CD14-positive monocyte (primary cell): Measurements from ENCODE around the gene PGR. TPM values are rescaled to one million over a fixed set of nuclear protein-coding genes. Genes with fewer than 3 reads are reported as not detected.

ENCODE experiments used
- DNase-seq, 3 donors: peaks; one replicate each; pipeline ENCODE4 v3.0.0-alpha.2; 2011 to 2022
- H2AFZ ChIP-seq: 2 replicates; pipeline ENCODE4 v1.6.0; 2012; ENCODE audit warnings: mild to moderate bottlenecking, low read depth, low read length, inconsistent platforms; ENCODE audit not compliant: insufficient read depth, poor library complexity, severe bottlenecking
- H3K27ac ChIP-seq, 2 donors: 1 replicate in 1 of 2; 2 replicates in 1 of 2; pipeline ENCODE4 v1.5.1; 2012 to 2013; ENCODE audit warnings: low read length in 2 of 2, control low read depth in 1 of 2, inconsistent platforms in 1 of 2, low read depth in 1 of 2, mild to moderate bottlenecking in 1 of 2
- H3K27me3 ChIP-seq, 2 donors: one replicate each; pipeline versions ENCODE4 v1.6.0 to v1.6.1; 2011 to 2013; ENCODE audit warnings: low read length in 2 of 2; ENCODE audit not compliant: control insufficient read depth in 2 of 2, insufficient read depth in 2 of 2
- H3K36me3 ChIP-seq, 2 donors: replicated peaks in 1 of 2; 1 replicate in 1 of 2; 2 replicates in 1 of 2; pipeline versions ENCODE4 v1.5.1 to v1.6.1; 2012 to 2013; ENCODE audit warnings: low read length in 2 of 2, control low read depth in 1 of 2, inconsistent platforms in 1 of 2, mild to moderate bottlenecking in 1 of 2; ENCODE audit not compliant: insufficient read depth in 2 of 2, control insufficient read depth in 1 of 2
- H3K4me1 ChIP-seq, 2 donors: 1 replicate in 1 of 2; 2 replicates in 1 of 2; pipeline versions ENCODE4 v1.5.1 to v1.6.1; 2012 to 2013; ENCODE audit warnings: low read length in 2 of 2, control low read depth in 1 of 2, inconsistent platforms in 1 of 2, mild to moderate bottlenecking in 1 of 2, moderate library complexity in 1 of 2; ENCODE audit not compliant: insufficient read depth in 2 of 2, control insufficient read depth in 1 of 2
- H3K4me2 ChIP-seq: replicated peaks from 2 replicates; pipeline ENCODE3; 2012; ENCODE audit warnings: low read length, moderate library complexity, mild to moderate bottlenecking; ENCODE audit not compliant: poor library complexity, severe bottlenecking; ENCODE audit errors: extremely low read depth
- H3K4me3 ChIP-seq, 3 experiments: fragments of 200-600 bp in 1 of 3; sonication (generic) in 1 of 3; replicated peaks in 1 of 3; 1 replicate in 2 of 3; 2 replicates in 1 of 3; pipeline ENCODE4 v1.5.1; 2011 to 2013; ENCODE audit warnings: low read length in 3 of 3, mild to moderate bottlenecking in 3 of 3, control low read depth in 2 of 3, low read depth in 2 of 3, inconsistent platforms in 1 of 3, moderate library complexity in 1 of 3
- H3K79me2 ChIP-seq: 2 replicates; pipeline ENCODE4 v1.6.0; 2012; ENCODE audit warnings: mild to moderate bottlenecking, control low read depth, inconsistent platforms, low read length, moderate library complexity; ENCODE audit not compliant: insufficient read depth
- H3K9ac ChIP-seq: 2 replicates; pipeline ENCODE4 v1.6.0; 2017; ENCODE audit warnings: low read length, mild to moderate bottlenecking; ENCODE audit not compliant: insufficient read depth, poor library complexity, severe bottlenecking
- H3K9me3 ChIP-seq, 2 donors: replicated peaks in 1 of 2; 1 replicate in 1 of 2; 2 replicates in 1 of 2; pipeline versions ENCODE4 v1.5.1 to v1.6.1; 2012 to 2013; ENCODE audit warnings: low read length in 2 of 2, control low read depth in 1 of 2; ENCODE audit not compliant: control insufficient read depth in 1 of 2, insufficient read depth in 1 of 2
- H4K20me1 ChIP-seq: 2 replicates; pipeline ENCODE4 v1.6.0; 2012; ENCODE audit warnings: mild to moderate bottlenecking, low read length, control low read depth, moderate library complexity; ENCODE audit not compliant: insufficient read depth
- H3K27ac Mint-ChIP-seq, 7 donors: one replicate each; pipeline ENCODE4 v1.8.0; 2020; ENCODE audit warnings: mild to moderate bottlenecking in 7 of 7, mixed read lengths in 7 of 7, moderate library complexity in 6 of 7, inconsistent platforms in 2 of 7
- H3K27me3 Mint-ChIP-seq, 3 donors: one replicate each; pipeline ENCODE4 v1.8.0; 2021 to 2022; ENCODE audit warnings: low read depth in 3 of 3, mild to moderate bottlenecking in 3 of 3, mixed read lengths in 3 of 3, moderate library complexity in 3 of 3, inconsistent platforms in 1 of 3
- H3K36me3 Mint-ChIP-seq, 2 donors: one replicate each; pipeline ENCODE4 v1.8.0; 2020; ENCODE audit warnings: mixed read lengths in 2 of 2, inconsistent platforms in 1 of 2, mild to moderate bottlenecking in 1 of 2
- H3K4me1 Mint-ChIP-seq: one replicate; pipeline ENCODE4 v1.8.0; 2020; ENCODE audit warnings: mild to moderate bottlenecking, mixed read lengths
- H3K4me3 Mint-ChIP-seq, 2 donors: one replicate each; pipeline ENCODE4 v1.8.0; 2020; ENCODE audit warnings: mild to moderate bottlenecking in 2 of 2, mixed read lengths in 2 of 2, moderate library complexity in 1 of 2
- H3K9me3 Mint-ChIP-seq, 7 donors: one replicate each; pipeline ENCODE4 v1.8.0; 2020 to 2022; ENCODE audit warnings: mixed read lengths in 7 of 7, mild to moderate bottlenecking in 6 of 7, moderate library complexity in 6 of 7, inconsistent platforms in 2 of 7
- CTCF ChIP-seq: fragments of 200-600 bp; IDR thresholded peaks from one replicate; pipeline ENCODE4 v1.8.0; 2022; ENCODE audit warnings: antibody characterized with exemption, mild to moderate bottlenecking
- WGBS: methylation state at CpG from one replicate; pipeline ENCODE4 v1.1.5; 2013; ENCODE audit warnings: missing lambda C conversion rate; ENCODE audit not compliant: insufficient coverage; 5-methylcytosine and 5-hydroxymethylcytosine counted together
- intact Hi-C, 2 donors: fragments of 100-400 bp; cut with micrococcal nuclease; formaldehyde crosslinking; loops; one replicate each; pipeline versions ENCODE4 v1.15.0 to v1.15.1; 2023
- polyA plus RNA-seq, 3 donors: library from polyadenylated mRNA; depleted of rRNA in 1 of 3; unstranded in 2 of 3; stranded (reverse) in 1 of 3; fragments of 300-500 nt in 2 of 3; fragments of >200 nt in 1 of 3; fragmentation: Illumina TruSeq in 2 of 3; gene quantifications; 1 replicate in 2 of 3; 2 replicates in 1 of 3; pipeline ENCODE4 v1.2.3, GENCODE V29; 2012 to 2021

Gene PGR
- polyA plus RNA-seq, 3 donors: not detected

- H3K4me3 ChIP-seq: no peak overlapping the region
- WGBS: no CpG with 5 or more reads among the region's 1 CpG
- no peak for DNase-seq
- no peak overlapping the region for H2AFZ ChIP-seq
- Mint-ChIP-seq H3K4me1 (no peaks in the 10 kb centered on the region), H3K9me3 (peaks cover 0 to 6% (median 0%) of the 10 kb centered on the region in 7 donors), H3K27me3 (no peaks in the 10 kb centered on the region), H3K36me3 (no peaks in the 10 kb centered on the region), H3K4me3 (no peak overlapping the region), H3K27ac (no peak overlapping the region)
- no peak overlapping the region for H3K9ac ChIP-seq
- H3K27me3 ChIP-seq: no peaks in the 10 kb centered on the region
- no peaks in the 10 kb centered on the region for H3K79me2 ChIP-seq
- H3K36me3 ChIP-seq: no peaks in the 10 kb centered on the region
- TF ChIP-seq CTCF: no peak
- H3K4me2 ChIP-seq: no peak overlapping the region
- H4K20me1 ChIP-seq: no peaks in the 10 kb centered on the region
- no peaks in the 10 kb centered on the region for H3K4me1 ChIP-seq
- no peaks in the 10 kb centered on the region for H3K9me3 ChIP-seq
- intact Hi-C loops: no loop called here
- H3K27ac ChIP-seq: no peak overlapping the region
These were observed 138.7 kb downstream of the PGR start for GRCh38 chr11:100990931-100991330.

DNA sequence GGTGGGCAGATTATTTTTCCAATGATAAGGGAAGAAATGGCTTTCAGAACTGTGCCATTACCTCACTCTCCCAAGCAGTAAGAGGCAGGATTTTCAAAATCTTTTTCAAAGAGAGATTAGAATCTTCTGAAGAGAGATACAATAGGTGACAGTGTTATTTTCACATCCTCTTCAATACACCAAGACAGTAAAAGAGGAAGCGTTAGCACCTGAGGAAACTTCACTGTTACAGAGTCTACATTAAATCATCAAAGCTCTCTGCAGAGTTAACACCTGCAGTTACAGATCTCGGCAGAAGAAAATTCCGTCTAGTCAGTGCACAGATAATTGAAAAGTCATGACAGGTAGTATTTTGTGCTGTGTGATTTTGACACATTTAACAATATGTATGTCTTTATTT, 144.9 kb downstream of the PGR start:
- H3K4me3 Mint-ChIP-seq: no peak overlapping the region

More for the DNA sequence above, 144.9 kb downstream of the PGR start:
- Mint-ChIP-seq H3K4me1 (no peaks in the 10 kb centered on the region), H3K36me3 (no peaks in the 10 kb centered on the region), H3K27me3 (no peaks in the 10 kb centered on the region), H3K9me3 (peaks cover 0 to 3% (median 0%) of the 10 kb centered on the region in 7 donors), H3K27ac (no peak overlapping the region)
- no peak for DNase-seq
- no peak overlapping the region for H3K4me2 ChIP-seq
- H3K4me3 ChIP-seq: no peak overlapping the region
- WGBS: 80% methylated on average over 1 of the region's 3 CpGs
- H3K9me3 ChIP-seq: no peaks in the 10 kb centered on the region
- no peaks in the 10 kb centered on the region for H3K27me3 ChIP-seq
- no peaks in the 10 kb centered on the region for H3K36me3 ChIP-seq
- no peak overlapping the region for H3K9ac ChIP-seq
- H3K4me1 ChIP-seq: no peaks in the 10 kb centered on the region
- H3K79me2 ChIP-seq: no peaks in the 10 kb centered on the region
- no peak for TF ChIP-seq CTCF
- H3K27ac ChIP-seq: no peak overlapping the region
- intact Hi-C loops: no loop called here
- no peaks in the 10 kb centered on the region for H4K20me1 ChIP-seq
- no peak overlapping the region for H2AFZ ChIP-seq
